D341Med (cell line): Measurements from ENCODE around the gene RDH13.
"Not testable (repeated sequence)": the region's sequence is repeated elsewhere in the genome, so short reads cannot be mapped to it uniquely, and the experiment has no call there.

Experiments used
- DNase-seq: peaks from one replicate; pipeline ENCODE4 v3.0.0; 2012; ENCODE audit warnings: low spot score

The RDH13 gene

GRCh38 chr19:55014714-55015113, 48.2 kb downstream of the RDH13 start:
- DNase-seq: no peak

DNA sequence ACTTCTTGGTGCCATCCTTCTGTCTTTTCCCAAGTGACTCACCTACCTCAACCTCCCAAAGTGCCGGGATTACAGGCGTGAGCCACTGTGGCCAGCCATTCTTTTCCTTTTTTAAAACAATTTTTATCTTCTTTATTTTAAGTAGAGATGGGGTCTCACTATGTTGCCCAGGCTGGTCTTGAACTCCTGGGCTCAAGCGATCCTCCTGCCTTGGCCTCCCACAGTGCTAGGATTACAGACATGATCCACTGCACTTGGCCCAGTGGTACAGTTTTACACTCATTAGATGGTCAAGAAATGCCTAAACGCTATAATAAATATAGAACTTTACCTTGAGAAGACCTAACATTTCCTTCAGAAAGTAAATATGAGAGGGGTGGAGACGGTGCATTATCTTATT, 49.4 kb downstream of the RDH13 start:
- DNase-seq: no peak

DNA sequence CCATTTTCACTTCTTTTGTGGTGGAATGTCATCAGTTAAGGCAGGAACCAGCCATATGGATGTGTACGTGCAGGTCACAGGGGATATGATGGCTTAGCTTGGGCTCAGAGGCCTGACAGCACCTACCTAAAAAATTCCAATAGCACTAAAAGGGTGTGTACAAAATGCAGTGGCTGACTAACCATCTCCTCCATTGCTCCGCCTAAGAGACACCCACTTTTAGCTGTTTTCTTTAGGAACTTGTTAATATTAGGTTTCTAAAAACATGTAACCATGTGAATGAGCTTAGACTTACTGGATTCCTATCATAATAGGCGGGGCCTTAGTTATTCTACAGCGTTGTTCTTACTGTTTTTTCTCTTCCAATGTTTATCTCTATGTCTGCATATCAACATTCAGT, 50.6 kb downstream of the RDH13 start:
- DNase-seq: no peak

GRCh38 chr19:55010561-55010960, 52.4 kb downstream of the RDH13 start:
- DNase-seq: not testable (repeated sequence)

- DNase-seq: not testable (repeated sequence)
Observed at GRCh38 chr19:55008781-55009180, 54.2 kb downstream of the RDH13 start.

GRCh38 chr19:55008189-55008588, 54.8 kb downstream of the RDH13 start:
- not testable (repeated sequence) for DNase-seq

DNA sequence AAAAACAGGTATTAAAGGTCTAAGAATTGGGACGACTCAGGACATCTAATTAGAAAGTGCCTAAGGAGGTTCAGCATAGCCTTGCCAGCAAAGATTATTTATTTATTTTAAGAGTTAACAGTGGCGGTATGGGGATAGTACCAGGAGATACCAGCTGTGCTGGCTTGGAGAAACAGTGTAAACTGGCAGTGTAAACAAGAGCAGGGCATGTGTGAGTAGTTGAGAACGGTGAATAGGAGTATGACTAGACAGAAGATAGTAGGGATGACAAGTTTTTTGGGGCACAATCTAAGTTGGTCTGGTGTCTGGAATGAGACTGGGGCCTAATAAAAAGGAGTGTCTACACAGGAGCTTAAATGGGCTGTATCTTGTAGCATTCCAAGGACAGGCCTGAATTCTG, 55.4 kb downstream of the RDH13 start:
- DNase-seq: not testable (repeated sequence)

GRCh38 chr19:55006795-55007194, 56.2 kb downstream of the RDH13 start:
- DNase-seq: not testable (repeated sequence)

DNA sequence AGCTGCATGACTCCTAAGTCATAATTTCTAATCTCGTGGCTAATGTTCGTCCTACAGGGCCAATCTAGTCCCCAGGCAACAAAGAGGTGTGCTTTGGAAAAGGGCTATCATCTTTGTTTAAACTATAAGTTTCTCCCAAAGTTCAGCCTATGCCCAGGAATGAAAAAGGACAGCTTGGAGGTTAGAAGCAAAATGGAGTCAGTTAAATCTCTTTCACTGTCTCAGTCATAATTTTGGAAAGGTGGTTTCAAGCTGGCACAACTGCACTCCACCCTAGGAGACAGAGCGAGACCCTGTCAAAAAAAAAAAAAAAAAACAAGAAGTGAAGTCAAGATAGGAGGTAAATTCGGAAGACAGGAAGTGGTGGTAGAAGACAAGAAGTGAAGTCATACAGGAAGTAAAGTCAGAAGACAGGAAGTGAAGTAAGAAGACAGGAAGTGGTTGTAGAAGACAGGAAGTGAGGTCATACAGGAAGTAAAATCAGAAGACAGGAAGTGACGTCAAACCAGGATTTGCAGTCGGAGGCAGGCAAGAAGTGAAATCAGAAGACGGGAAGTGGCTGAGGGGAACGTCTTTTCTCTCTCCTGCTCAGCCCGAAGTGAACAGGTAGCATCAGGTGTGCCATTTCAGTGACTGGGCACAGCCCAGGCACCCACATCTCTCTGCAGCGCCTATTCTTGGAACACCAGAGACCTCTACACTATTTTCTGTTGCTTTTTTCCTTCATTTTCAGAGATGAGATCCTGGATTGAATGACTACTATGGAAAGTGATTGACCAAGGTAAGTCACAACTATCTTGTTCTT, 57.1 kb downstream of the RDH13 start:
- peak; percentile 81 for DNase-seq

GRCh38 chr19:55000761-55001160, 62.2 kb downstream of the RDH13 start:
- no peak for DNase-seq

DNA sequence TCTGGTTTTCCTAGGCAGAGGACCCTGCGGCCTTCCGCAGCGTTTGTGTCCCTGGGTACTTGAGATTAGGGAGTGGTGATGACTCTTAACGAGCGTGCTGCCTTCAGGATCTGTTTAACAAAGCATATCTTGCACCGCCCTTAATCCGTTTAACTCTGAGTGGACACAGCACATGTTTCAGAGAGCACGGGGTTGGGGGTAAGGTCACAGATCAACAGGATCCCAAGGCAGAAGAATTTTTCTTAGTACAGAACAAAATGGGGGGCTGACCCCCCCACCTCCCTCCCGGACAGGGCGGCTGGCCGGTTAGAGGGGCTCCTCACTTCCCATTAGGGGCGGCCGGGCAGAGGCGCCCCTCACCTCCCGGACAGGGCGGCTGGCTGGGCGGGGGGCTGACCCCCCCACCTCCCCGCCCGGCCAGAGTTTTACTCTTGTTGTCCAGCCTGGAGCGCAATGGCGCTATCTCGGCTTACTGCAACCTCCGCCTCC, 64.2 kb downstream of the RDH13 start:
- not testable (repeated sequence) for DNase-seq

GRCh38 chr19:54995561-54995960, 67.4 kb downstream of the RDH13 start:
- DNase-seq: no peak
